ENCODE results near the gene PHPT1.
"Not testable (repeated sequence)": the region's sequence is repeated elsewhere in the genome, so short reads cannot be mapped to it uniquely, and the experiment has no call there.

PHPT1 gene

GRCh38 chr9:136865768-136866103 lies 16.5 kb downstream of the PHPT1 start:
- ChIA-PET CTCF (interaction anchor here (0.6 kb wide), 1 partner anchor 42 kb away, joined by 5 read pairs; no protein-coding TSS in a partner anchor), POLR2A (interaction anchor here (1.0 to 1.4 kb wide), 5 partner anchors 13 to 33 kb away, joined by 3 to 6 read pairs (median 3); partner anchors contain the start of genes MAMDC4 and TRAF2)
- TF ChIP-seq L3MBTL2 (conservative IDR thresholded peaks at IDR 0.05) (no peak), SUZ12 (IDR thresholded peaks at IDR 0.05) (no peak), BHLHE40 (IDR thresholded peaks at IDR 0.05; ENCODE audit: borderline replicate concordance) (no peak), CTBP1 (IDR thresholded peaks at IDR 0.05; ENCODE audit: borderline replicate concordance) (no peak), ZNF384 (IDR thresholded peaks at IDR 0.05) (no peak), FOXK2 (IDR thresholded peaks at IDR 0.05) (no peak), PKNOX1 (IDR thresholded peaks at IDR 0.05) (no peak), FOXM1 (IDR thresholded peaks at IDR 0.05; ENCODE audit: borderline replicate concordance) (no peak), TARDBP (IDR thresholded peaks at IDR 0.05) (no peak), ARNT (IDR thresholded peaks at IDR 0.05) (no peak), SP1 (IDR thresholded peaks at IDR 0.05) (no peak), HDGF (IDR thresholded peaks at IDR 0.05; ENCODE audit: borderline replicate concordance) (no peak), FOXA1 (IDR thresholded peaks at IDR 0.05) (no peak), ELF4 (IDR thresholded peaks at IDR 0.05) (no peak), LEF1 (IDR thresholded peaks at IDR 0.05; ENCODE audit: borderline replicate concordance) (no peak), NFRKB (IDR thresholded peaks at IDR 0.05) (no peak)
- no peak for DNase-seq (ENCODE audit: extremely low spot score)

- DNase-seq (ENCODE audit: extremely low spot score); CTCF ChIA-PET: not testable (repeated sequence)
- POLR2A ChIA-PET = interaction anchor here (1.4 kb wide), 1 partner anchor 20 kb away, joined by 4 read pairs; the partner anchor contains the start of gene TRAF2
Observed at GRCh38 chr9:136866898-136867421, 17.8 kb downstream of the PHPT1 start.

GRCh38 chr9:136867480-136867879 lies 18.3 kb downstream of the PHPT1 start:
- DNase-seq (ENCODE audit: extremely low spot score) = no peak
- ChIA-PET POLR2A (interaction anchor here (1.0 kb wide), 1 partner anchor 14 kb away, joined by 3 read pairs; no protein-coding TSS in a partner anchor), CTCF (no interaction called here)
- TF ChIP-seq L3MBTL2 (conservative IDR thresholded peaks at IDR 0.05) = no peak

- DNase-seq (ENCODE audit: extremely low spot score) = no peak
- TF ChIP-seq L3MBTL2 (conservative IDR thresholded peaks at IDR 0.05) = no peak
- TF ChIP-seq ARNT (IDR thresholded peaks at IDR 0.05) = no peak
- no peak for TF ChIP-seq TARDBP (IDR thresholded peaks at IDR 0.05)
- TF ChIP-seq ELF4 (IDR thresholded peaks at IDR 0.05) = no peak
- no peak for TF ChIP-seq NFRKB (IDR thresholded peaks at IDR 0.05)
- TF ChIP-seq SP1 (IDR thresholded peaks at IDR 0.05) = no peak
- TF ChIP-seq BHLHE40 (IDR thresholded peaks at IDR 0.05; ENCODE audit: borderline replicate concordance) = no peak
- TF ChIP-seq FOXA1 (IDR thresholded peaks at IDR 0.05) = no peak
- no peak for TF ChIP-seq PKNOX1 (IDR thresholded peaks at IDR 0.05)
- no peak for TF ChIP-seq HDGF (IDR thresholded peaks at IDR 0.05; ENCODE audit: borderline replicate concordance)
- TF ChIP-seq FOXM1 (IDR thresholded peaks at IDR 0.05; ENCODE audit: borderline replicate concordance) = no peak
- TF ChIP-seq CTBP1 (IDR thresholded peaks at IDR 0.05; ENCODE audit: borderline replicate concordance) = no peak
- TF ChIP-seq LEF1 (IDR thresholded peaks at IDR 0.05; ENCODE audit: borderline replicate concordance) = no peak
- no peak for TF ChIP-seq SUZ12 (IDR thresholded peaks at IDR 0.05)
- no peak for TF ChIP-seq FOXK2 (IDR thresholded peaks at IDR 0.05)
- CTCF ChIA-PET = no interaction called here
- POLR2A ChIA-PET = interaction anchor here (1.0 kb wide), 1 partner anchor 14 kb away, joined by 3 read pairs; no protein-coding TSS in a partner anchor
Observed at GRCh38 chr9:136867917-136868316, 18.7 kb downstream of the PHPT1 start.

GRCh38 chr9:136868644-136869043 lies 19.4 kb downstream of the PHPT1 start:
- TF ChIP-seq FOXM1 (IDR thresholded peaks at IDR 0.05; ENCODE audit: borderline replicate concordance) = no peak
- CTCF ChIA-PET = no interaction called here
- POLR2A ChIA-PET = interaction anchor here (1.6 kb wide), 1 partner anchor 18 kb away, joined by 5 read pairs; the partner anchor contains the start of gene TRAF2
- DNase-seq (ENCODE audit: extremely low spot score) = no peak

GRCh38 chr9:136869611-136870010 lies 20.4 kb downstream of the PHPT1 start:
- POLR2A ChIA-PET = interaction anchor here (1.1 to 1.6 kb wide), 2 partner anchors 17 to 54 kb away, joined by 3 to 5 read pairs; partner anchors contain the start of gene TRAF2
- DNase-seq (ENCODE audit: extremely low spot score); CTCF ChIA-PET: not testable (repeated sequence)

- POLR2A ChIA-PET = no interaction called here
- TF ChIP-seq FOXA1 (IDR thresholded peaks at IDR 0.05) (no peak), ELF4 (IDR thresholded peaks at IDR 0.05) (no peak), BHLHE40 (IDR thresholded peaks at IDR 0.05; ENCODE audit: borderline replicate concordance) (no peak), L3MBTL2 (conservative IDR thresholded peaks at IDR 0.05) (no peak), PKNOX1 (IDR thresholded peaks at IDR 0.05) (no peak), HDGF (IDR thresholded peaks at IDR 0.05; ENCODE audit: borderline replicate concordance) (no peak), FOXK2 (IDR thresholded peaks at IDR 0.05) (no peak), SUZ12 (IDR thresholded peaks at IDR 0.05) (no peak), ZNF384 (IDR thresholded peaks at IDR 0.05) (no peak), FOXM1 (IDR thresholded peaks at IDR 0.05; ENCODE audit: borderline replicate concordance) (no peak), NFRKB (IDR thresholded peaks at IDR 0.05) (no peak), TARDBP (IDR thresholded peaks at IDR 0.05) (no peak), CTBP1 (IDR thresholded peaks at IDR 0.05; ENCODE audit: borderline replicate concordance) (no peak), SP1 (IDR thresholded peaks at IDR 0.05) (no peak), ARNT (IDR thresholded peaks at IDR 0.05) (no peak), LEF1 (IDR thresholded peaks at IDR 0.05; ENCODE audit: borderline replicate concordance) (no peak)
- CTCF ChIA-PET = no interaction called here
- no peak for DNase-seq (ENCODE audit: extremely low spot score)
Observed at GRCh38 chr9:136875155-136875554, 25.9 kb downstream of the PHPT1 start.
